ENCODE results near the gene DLX5. TPM values are rescaled to one million over a fixed set of nuclear protein-coding genes. Genes with fewer than 3 reads are reported as not detected.

The DLX5 gene
- total RNA-seq, 5 donors from 2014 or later (not counting 1 experiment from before 2014, with no cell fraction given) = not detected

DNA sequence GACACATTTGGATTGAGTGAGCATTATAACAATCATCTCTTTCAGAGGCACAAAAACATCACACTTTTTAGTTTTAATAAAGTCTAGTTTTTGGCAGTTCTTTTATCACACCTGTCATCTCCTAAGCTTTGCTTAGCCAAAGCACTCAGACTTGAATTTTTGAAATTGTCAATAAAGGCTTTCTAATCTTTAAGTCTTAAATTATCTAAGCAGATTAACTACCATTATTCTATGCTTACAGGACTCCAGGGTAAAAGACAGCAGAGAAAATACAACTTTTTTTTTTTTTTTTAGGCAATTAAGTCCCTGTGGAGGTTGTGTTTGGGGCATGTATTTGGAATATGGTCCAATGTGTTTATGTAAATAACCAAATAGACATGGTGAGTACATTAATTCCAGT lies 36.9 kb downstream of the DLX5 start:
- Histone ChIP-seq H3K36me3 (ENCODE audit: control insufficient read depth in 2 of 2, extremely low read depth in 1 of 2, insufficient read depth in 1 of 2, low read length in 1 of 2) (no peaks in the 10 kb centered on the region), H3K27me3 (replicated peaks in 1 of 2; ENCODE audit: control insufficient read depth in 2 of 2, extremely low read depth in 1 of 2, insufficient read depth in 2 of 2, low read length in 1 of 2) (peaks cover 21 to 23% of the 10 kb centered on the region in 2 experiments), H3K9me3 (no peaks in the 10 kb centered on the region), H3K4me3 (ENCODE audit: control insufficient read depth in 1 of 2, extremely low read depth in 1 of 2, low read length in 1 of 2) (no peak overlapping the region), H3K27ac (ENCODE audit: low read length) (no peak overlapping the region), H3K4me1 (ENCODE audit: control insufficient read depth in 1 of 2, extremely low read depth in 1 of 2, insufficient read depth in 2 of 2, low read length in 2 of 2) (peaks cover 0 to 6% of the 10 kb centered on the region in 2 experiments)
- DNase-seq (no peak), ATAC-seq (replicated peaks in 1 of 4) (no peak)
- ChIA-PET POLR2A (no interaction called here), CTCF (no interaction called here)
- no peak overlapping the region for H3K4me3 Mint-ChIP-seq
- no peaks in the 10 kb centered on the region for H3K36me3 Mint-ChIP-seq
- no peak overlapping the region for H3K27ac Mint-ChIP-seq
- H3K4me1 Mint-ChIP-seq = peaks cover 0 to 4% (median 2%) of the 10 kb centered on the region in 3 donors
- H3K9me3 Mint-ChIP-seq = no peaks in the 10 kb centered on the region
- peaks cover 51 to 60% of the 10 kb centered on the region in 2 donors for H3K27me3 Mint-ChIP-seq

DNA sequence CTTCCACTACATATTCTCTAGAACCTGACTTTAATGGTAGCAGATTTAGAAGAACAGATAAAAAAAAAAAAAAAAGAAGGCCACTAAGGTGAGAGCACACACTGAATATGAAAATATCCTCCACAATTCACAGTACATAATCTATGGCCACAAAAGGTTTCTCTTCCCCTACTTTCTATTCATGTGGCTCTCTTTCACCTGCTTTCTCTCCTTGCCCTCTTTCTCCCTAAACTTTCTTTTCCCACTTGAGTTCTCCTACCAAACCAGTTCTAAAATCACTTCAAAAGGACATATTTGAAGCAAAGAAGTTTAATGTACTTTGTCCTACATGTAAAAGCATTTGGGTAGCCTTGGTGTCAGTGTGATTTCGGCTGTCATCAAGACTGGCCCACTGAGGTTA lies 37.7 kb downstream of the DLX5 start:
- Histone ChIP-seq H3K4me1 (ENCODE audit: control insufficient read depth in 1 of 2, extremely low read depth in 1 of 2, insufficient read depth in 2 of 2, low read length in 2 of 2) (no peaks in the 10 kb centered on the region), H3K27ac (ENCODE audit: low read length) (no peak overlapping the region), H3K27me3 (replicated peaks in 1 of 2; ENCODE audit: control insufficient read depth in 2 of 2, extremely low read depth in 1 of 2, insufficient read depth in 2 of 2, low read length in 1 of 2) (peaks cover 15 to 23% of the 10 kb centered on the region in 2 experiments), H3K4me3 (ENCODE audit: control insufficient read depth in 1 of 2, extremely low read depth in 1 of 2, low read length in 1 of 2) (no peak overlapping the region), H3K36me3 (ENCODE audit: control insufficient read depth in 2 of 2, extremely low read depth in 1 of 2, insufficient read depth in 1 of 2, low read length in 1 of 2) (no peaks in the 10 kb centered on the region), H3K9me3 (no peaks in the 10 kb centered on the region)
- Mint-ChIP-seq H3K4me3 (no peak overlapping the region), H3K4me1 (no peaks in the 10 kb centered on the region), H3K36me3 (no peaks in the 10 kb centered on the region), H3K27me3 (peaks cover 43 to 52% of the 10 kb centered on the region in 2 donors), H3K27ac (no peak overlapping the region), H3K9me3 (no peaks in the 10 kb centered on the region)
- CTCF ChIA-PET = interaction anchor here in 1 of 2 donors (0.6 kb wide), 1 partner anchor 762 kb away, joined by 3 read pairs; no protein-coding TSS in a partner anchor
- no peak for ATAC-seq (replicated peaks in 1 of 4)
- no peak for DNase-seq
- WGBS (ENCODE audit: insufficient coverage) = no CpG with 5 or more reads among the region's 1 CpG
- POLR2A ChIA-PET = no interaction called here

DNA sequence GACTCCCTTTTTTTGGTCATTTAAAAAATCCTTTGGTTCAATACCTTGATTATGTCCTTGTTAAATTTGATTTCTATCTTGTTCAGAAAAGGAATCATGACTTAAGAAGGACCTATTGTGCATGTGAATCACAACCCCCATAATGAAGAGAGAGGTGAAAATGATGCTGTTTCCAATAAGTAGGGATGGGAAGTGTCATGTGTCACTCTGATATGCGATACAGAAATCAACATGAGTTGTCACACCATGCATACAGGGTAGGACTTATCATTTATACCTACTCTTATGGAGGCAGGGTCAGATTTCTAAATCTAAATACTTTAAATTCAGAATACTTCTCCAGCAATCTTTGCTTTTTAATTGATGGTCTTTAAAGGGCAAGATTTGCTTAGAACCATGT lies 38.6 kb downstream of the DLX5 start:
- no peak overlapping the region for H3K4me3 ChIP-seq (ENCODE audit: control insufficient read depth in 1 of 2, extremely low read depth in 1 of 2, low read length in 1 of 2)
- H3K36me3 ChIP-seq (ENCODE audit: control insufficient read depth in 2 of 2, extremely low read depth in 1 of 2, insufficient read depth in 1 of 2, low read length in 1 of 2) = no peaks in the 10 kb centered on the region
- Mint-ChIP-seq H3K27me3 (peaks cover 46 to 50% of the 10 kb centered on the region in 2 donors), H3K27ac (no peak overlapping the region), H3K4me3 (no peak overlapping the region), H3K36me3 (no peaks in the 10 kb centered on the region), H3K4me1 (no peaks in the 10 kb centered on the region), H3K9me3 (no peaks in the 10 kb centered on the region)
- no peaks in the 10 kb centered on the region for H3K4me1 ChIP-seq (ENCODE audit: control insufficient read depth in 1 of 2, extremely low read depth in 1 of 2, insufficient read depth in 2 of 2, low read length in 2 of 2)
- H3K9me3 ChIP-seq = no peaks in the 10 kb centered on the region
- H3K27me3 ChIP-seq (replicated peaks in 1 of 2; ENCODE audit: control insufficient read depth in 2 of 2, extremely low read depth in 1 of 2, insufficient read depth in 2 of 2, low read length in 1 of 2) = peaks cover 11 to 23% of the 10 kb centered on the region in 2 experiments
- DNase-seq = no peak
- ATAC-seq (replicated peaks in 1 of 4) = no peak
- POLR2A ChIA-PET = no interaction called here
- H3K27ac ChIP-seq (ENCODE audit: low read length) = no peak overlapping the region
- no CpG with 5 or more reads among the region's 1 CpG for WGBS (ENCODE audit: insufficient coverage)
- CTCF ChIA-PET = no interaction called here

DNA sequence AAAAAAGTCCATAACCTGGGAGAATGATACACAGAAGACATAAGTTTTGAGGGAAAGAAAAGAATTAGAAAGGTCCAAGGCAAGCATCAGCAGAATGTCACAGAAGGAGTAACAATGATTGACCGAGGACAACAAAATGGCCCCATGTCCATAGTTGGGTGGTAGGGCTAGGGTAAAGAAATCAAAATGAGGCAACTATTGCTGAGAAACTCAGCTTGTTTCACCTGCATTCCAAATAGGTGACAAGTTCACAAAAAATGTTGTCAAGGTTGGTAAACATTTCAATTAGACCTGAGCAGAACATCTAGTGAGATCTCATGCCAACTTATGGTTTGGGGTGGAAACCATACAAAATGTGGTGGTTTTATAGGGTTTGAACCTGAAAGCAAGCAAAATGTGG lies 42.0 kb downstream of the DLX5 start:
- H3K4me1 ChIP-seq (ENCODE audit: control insufficient read depth in 1 of 2, extremely low read depth in 1 of 2, insufficient read depth in 2 of 2, low read length in 2 of 2) = no peaks in the 10 kb centered on the region
- no peaks in the 10 kb centered on the region for H3K36me3 ChIP-seq (ENCODE audit: control insufficient read depth in 2 of 2, extremely low read depth in 1 of 2, insufficient read depth in 1 of 2, low read length in 1 of 2)
- ATAC-seq (replicated peaks in 1 of 4) (no peak), DNase-seq (no peak)
- no peak overlapping the region for H3K27ac ChIP-seq (ENCODE audit: low read length)
- WGBS (ENCODE audit: insufficient coverage) = 100% methylated on average over 1 of the region's 1 CpG
- no peaks in the 10 kb centered on the region for H3K9me3 ChIP-seq
- no peaks in the 10 kb centered on the region for H3K4me1 Mint-ChIP-seq
- no peaks in the 10 kb centered on the region for H3K36me3 Mint-ChIP-seq
- H3K4me3 ChIP-seq (ENCODE audit: control insufficient read depth in 1 of 2, extremely low read depth in 1 of 2, low read length in 1 of 2) = no peak overlapping the region
- H3K27me3 Mint-ChIP-seq = peaks cover 33% of the 10 kb centered on the region in 2 donors
- CTCF ChIA-PET = no interaction called here
- no peak overlapping the region for H3K4me3 Mint-ChIP-seq
- H3K27ac Mint-ChIP-seq = no peak overlapping the region
- peaks cover 9 to 12% of the 10 kb centered on the region in 2 experiments for H3K27me3 ChIP-seq (replicated peaks in 1 of 2; ENCODE audit: control insufficient read depth in 2 of 2, extremely low read depth in 1 of 2, insufficient read depth in 2 of 2, low read length in 1 of 2)
- POLR2A ChIA-PET = no interaction called here
- H3K9me3 Mint-ChIP-seq = no peaks in the 10 kb centered on the region

DNA sequence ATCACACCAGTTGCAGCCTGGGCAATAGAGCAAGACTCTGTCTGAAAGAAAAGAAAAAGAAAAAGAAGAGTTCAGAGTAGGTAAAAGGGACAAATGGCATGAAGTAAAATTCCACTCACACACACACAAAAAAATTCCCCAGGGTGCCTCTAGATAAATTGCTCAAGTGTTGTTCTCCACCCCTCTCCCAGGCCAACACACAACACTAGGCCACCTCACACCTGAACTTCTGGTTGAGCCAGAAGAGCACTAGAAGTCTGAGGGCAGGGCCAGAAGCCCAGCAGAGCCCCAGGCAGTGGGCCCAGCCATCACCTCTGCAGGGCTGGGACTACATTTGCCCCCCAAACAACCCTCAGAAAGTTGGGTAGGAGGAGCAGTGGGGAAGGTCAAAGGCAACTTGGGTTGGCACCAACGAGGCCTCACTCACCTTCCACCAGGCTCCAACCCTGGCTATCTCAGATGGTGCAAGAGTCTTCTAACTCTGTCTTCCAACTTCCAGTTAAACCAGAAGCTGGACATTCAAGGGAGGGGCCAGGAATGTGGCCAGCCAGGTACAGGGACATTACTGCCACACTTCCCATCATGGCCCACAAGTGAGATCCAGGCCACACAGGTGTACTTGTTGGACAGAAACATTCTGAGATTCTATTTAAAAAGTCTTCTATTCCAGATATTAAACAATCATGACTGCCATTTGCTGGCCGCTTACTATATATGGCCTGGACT lies 44.9 kb downstream of the DLX5 start:
- DNase-seq (no peak), ATAC-seq (replicated peaks in 1 of 4) (no peak)
- Histone ChIP-seq H3K4me1 (ENCODE audit: control insufficient read depth in 1 of 2, extremely low read depth in 1 of 2, insufficient read depth in 2 of 2, low read length in 2 of 2) (no peaks in the 10 kb centered on the region), H3K27ac (ENCODE audit: low read length) (no peak overlapping the region), H3K27me3 (replicated peaks in 1 of 2; ENCODE audit: control insufficient read depth in 2 of 2, extremely low read depth in 1 of 2, insufficient read depth in 2 of 2, low read length in 1 of 2) (peaks cover 4 to 9% of the 10 kb centered on the region in 2 experiments), H3K36me3 (ENCODE audit: control insufficient read depth in 2 of 2, extremely low read depth in 1 of 2, insufficient read depth in 1 of 2, low read length in 1 of 2) (no peaks in the 10 kb centered on the region), H3K9me3 (no peaks in the 10 kb centered on the region), H3K4me3 (ENCODE audit: control insufficient read depth in 1 of 2, extremely low read depth in 1 of 2, low read length in 1 of 2) (no peak overlapping the region)
- ChIA-PET CTCF (interaction anchor here in 1 of 2 donors (0.8 kb wide), 1 partner anchor 1654 kb away, joined by 3 read pairs; no protein-coding TSS in a partner anchor), POLR2A (no interaction called here)
- WGBS (ENCODE audit: insufficient coverage) = 100% methylated on average over 1 of the region's 2 CpGs
- Mint-ChIP-seq H3K4me3 (no peak overlapping the region), H3K27ac (no peak overlapping the region), H3K36me3 (no peaks in the 10 kb centered on the region), H3K27me3 (peaks cover 36 to 39% of the 10 kb centered on the region in 2 donors), H3K4me1 (no peaks in the 10 kb centered on the region), H3K9me3 (no peaks in the 10 kb centered on the region)

DNA sequence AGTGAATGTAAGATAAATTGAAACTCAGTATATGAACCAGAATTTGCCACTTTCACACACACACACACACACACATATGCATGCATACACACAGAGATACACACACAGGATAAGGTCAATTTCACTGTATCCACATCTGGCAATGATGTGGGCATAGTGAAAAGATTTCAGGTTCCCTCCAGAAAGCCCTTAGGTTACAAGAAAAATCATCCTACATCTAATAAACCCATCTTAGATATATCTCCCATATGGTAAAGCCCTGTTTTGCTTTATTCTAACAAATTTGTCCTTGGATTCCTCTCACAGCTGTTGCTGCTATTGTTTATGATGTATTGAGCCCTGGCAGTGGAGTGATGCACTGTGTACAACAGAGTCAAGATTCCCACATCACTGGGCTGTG lies 47.2 kb downstream of the DLX5 start:
- Histone ChIP-seq H3K4me3 (ENCODE audit: control insufficient read depth in 1 of 2, extremely low read depth in 1 of 2, low read length in 1 of 2) (no peak overlapping the region), H3K4me1 (ENCODE audit: control insufficient read depth in 1 of 2, extremely low read depth in 1 of 2, insufficient read depth in 2 of 2, low read length in 2 of 2) (no peaks in the 10 kb centered on the region), H3K27ac (ENCODE audit: low read length) (no peak overlapping the region), H3K36me3 (ENCODE audit: control insufficient read depth in 2 of 2, extremely low read depth in 1 of 2, insufficient read depth in 1 of 2, low read length in 1 of 2) (no peaks in the 10 kb centered on the region), H3K27me3 (replicated peaks in 1 of 2; ENCODE audit: control insufficient read depth in 2 of 2, extremely low read depth in 1 of 2, insufficient read depth in 2 of 2, low read length in 1 of 2) (peaks cover 0 to 9% of the 10 kb centered on the region in 2 experiments), H3K9me3 (no peaks in the 10 kb centered on the region)
- DNase-seq = no peak
- no peak for ATAC-seq (replicated peaks in 1 of 4)
- Mint-ChIP-seq H3K27ac (no peak overlapping the region), H3K4me1 (no peaks in the 10 kb centered on the region), H3K27me3 (peaks cover 36 to 37% of the 10 kb centered on the region in 2 donors), H3K4me3 (no peak overlapping the region), H3K36me3 (no peaks in the 10 kb centered on the region), H3K9me3 (no peaks in the 10 kb centered on the region)
- ChIA-PET POLR2A (interaction anchor here in 1 of 2 donors (0.6 kb wide), 1 partner anchor 226 kb away, joined by 3 read pairs; no protein-coding TSS in a partner anchor), CTCF (no interaction called here)
